ENCODE results near the gene HBE1. TPM values are rescaled to one million over a fixed set of nuclear protein-coding genes. Genes with fewer than 3 reads are reported as not detected.

The HBE1 gene
- total and polyA plus RNA-seq, 9 of the 15 experiments (the other 6 are each of a cell fraction or from before 2014, with no cell fraction given), result 612 to 10,250 (median 2,181) TPM

- POLR2A ChIA-PET, result interaction anchor here (1.1 to 6.4 kb wide), 8 partner anchors 8 to 49 kb away, joined by 3 to 40 read pairs (median 7); partner anchors contain the start of genes HBE1, HBG1 and HBG2
- ATAC-seq (peak; percentile 4), FAIRE-seq (no peak), DNase-seq (ENCODE audit: extremely low read depth in 1 of 4, low spot score in 3 of 4) (peak in 1 of 4 experiments; percentile 66)
- H3K27ac ChIP-seq (ENCODE audit: extremely low read depth, low read depth, low read length), result peak overlapping the region; percentile 86
- WGBS (ENCODE audit: insufficient coverage, low coverage, missing lambda C conversion rate), result 50% methylated on average over 6 of the region's 6 CpGs
- H3K79me2 ChIP-seq (ENCODE audit: control insufficient read depth, insufficient read depth, low read length), result peaks cover 78% of the 10 kb centered on the region
- intact Hi-C loops (cut with micrococcal nuclease) (loop anchor here (2.0 to 10.0 kb wide), 4 partner anchors 36 to 306 kb away; partner anchors contain the start of genes TRIM6 and UBQLN3), in situ Hi-C loops (cut with MboI) (loop anchor here (5.0 kb wide), 2 partner anchors 47 to 167 kb away; no protein-coding TSS in a partner anchor)
- H4K20me1 ChIP-seq (replicated peaks; ENCODE audit: control insufficient read depth, insufficient read depth, low read length), result no peaks in the 10 kb centered on the region
- CTCF ChIA-PET (ENCODE audit: low intra/inter-chr PET ratio), result interaction anchor here (0.7 to 1.4 kb wide), 2 partner anchors 84 to 159 kb away, joined by 4 read pairs; no protein-coding TSS in a partner anchor
- no peak overlapping the region for H3K4me3 ChIP-seq
- no peaks in the 10 kb centered on the region for H3K9me1 ChIP-seq (ENCODE audit: control insufficient read depth, insufficient read depth, low read length)
- H3K4me1 ChIP-seq (replicated peaks in 1 of 2; ENCODE audit: control insufficient read depth in 2 of 2, insufficient read depth in 2 of 2, low read length in 2 of 2), result peaks cover 16 to 73% of the 10 kb centered on the region in 2 experiments; a peak in 4 of 5 replicates
- no TSS peak for BruUV-seq (replicated peaks)
- peaks cover 17% of the 10 kb centered on the region for H3K36me3 ChIP-seq (ENCODE audit: control insufficient read depth, insufficient read depth, low read length)
- H3K9ac ChIP-seq (ENCODE audit: insufficient read depth in 1 of 2, low read depth in 2 of 2, low read length in 2 of 2), result peak overlapping the region in 1 of 2 experiments; percentile 59; a peak in 2 of 4 replicates
- peak overlapping the region; percentile 81 for H3K4me2 ChIP-seq (ENCODE audit: insufficient read depth, low read length)
- H2AFZ ChIP-seq (ENCODE audit: low read depth, low read length), result peak overlapping the region; percentile 35; the same call in 1 of the 2 replicates
- H3K9me3 ChIP-seq (replicated peaks; ENCODE audit: control insufficient read depth, insufficient read depth, low read depth, low read length), result no peaks in the 10 kb centered on the region
- H3K27me3 ChIP-seq (ENCODE audit: control insufficient read depth in 2 of 2, insufficient read depth in 2 of 2, low read length in 2 of 2), result no peaks in the 10 kb centered on the region
- no peak for TF ChIP-seq BRCA1 (IDR thresholded peaks at IDR 0.05)
- no peak for TF ChIP-seq BRCA1 (CRISPR knock-in tag; IDR thresholded peaks at IDR 0.05)
- TF ChIP-seq CHAMP1 (IDR thresholded peaks at IDR 0.05), result 0 out of 2 replicates have a peak, but pooled peaks have one; percentile 41
- no peak for TF ChIP-seq ARID2 (IDR thresholded peaks at IDR 0.05)
- TF ChIP-seq FOXP1 (CRISPR knock-in tag; IDR thresholded peaks at IDR 0.05), result no peak
- TF ChIP-seq KHSRP (IDR thresholded peaks at IDR 0.05), result no peak
- TF ChIP-seq ZNF695 (CRISPR knock-in tag; IDR thresholded peaks at IDR 0.05), result no peak
- TF ChIP-seq FOXM1 (IDR thresholded peaks at IDR 0.05; ENCODE audit: low read depth), result peak; percentile 24; the same call in 1 of the 2 replicates
- no peak for TF ChIP-seq FOXM1 (CRISPR knock-in tag; IDR thresholded peaks at IDR 0.05; ENCODE audit: low read depth)
- no peak for TF ChIP-seq SMARCE1 (IDR thresholded peaks at IDR 0.05)
- TF ChIP-seq HES1 (IDR thresholded peaks at IDR 0.05; ENCODE audit: low read depth), result 0 out of 2 replicates have a peak, but pooled peaks have one; percentile 12
- TF ChIP-seq CBX3 (IDR thresholded peaks at IDR 0.05; ENCODE audit: borderline replicate concordance in 1 of 2, low read length in 2 of 2), result peak in 1 of 2 experiments; percentile 76; a peak in 1 of 3 replicates
- no peak for TF ChIP-seq SAFB (IDR thresholded peaks at IDR 0.05; ENCODE audit: borderline replicate concordance, low read depth, low read length)
- TF ChIP-seq ZNF121 (CRISPR knock-in tag; conservative IDR thresholded peaks at IDR 0.05), result peak; percentile 51; the same call in 1 of the 2 replicates
- no peak for TF ChIP-seq POLR2AphosphoS2 (IDR thresholded peaks at IDR 0.05; ENCODE audit: low read length)
- TF ChIP-seq MTA1 (IDR thresholded peaks at IDR 0.05; ENCODE audit: borderline replicate concordance), result no peak
- TF ChIP-seq ZNF395 (CRISPR knock-in tag; IDR thresholded peaks at IDR 0.05), result no peak
- no peak for TF ChIP-seq BRD4 (IDR thresholded peaks at IDR 0.05)
- no peak for TF ChIP-seq E2F3 (CRISPR knock-in tag; IDR thresholded peaks at IDR 0.05)
- TF ChIP-seq CREM (IDR thresholded peaks at IDR 0.05; ENCODE audit: low read depth), result no peak
Observed at GRCh38 chr11:5288906-5289550, 19.3 kb upstream of the HBE1 start.

Measured in K562 (cell line).